K562 (cell line): ENCODE data around the gene PRRC2B. TPM values are rescaled to one million over a fixed set of nuclear protein-coding genes. Genes with fewer than 3 reads are reported as not detected.

Source experiments
- ATAC-seq: fragments of 200-7000 bp; cut with Tn5 transposase; 3 replicates; pipeline ENCODE4 v1.9.1; 2020; ENCODE audit warnings: moderate library complexity
- BruUV-seq: library from RNA; stranded (reverse); fragments of 400-500 nt; replicated peaks from 2 replicates; lab custom pipeline; 2021; lab: Mats Ljungman, UMichigan
- CTCF ChIA-PET: fragments of 300-600 bp; formaldehyde crosslinking; extraction: SDS; loops from one replicate; lab custom pipeline; 2021; ENCODE audit warnings: low intra/inter-chr PET ratio; lab: Yijun Ruan, JAX
- POLR2A ChIA-PET: fragments of 300-600, 350-650 bp; sonication (Branson Sonifier 250); formaldehyde crosslinking; extraction: SDS; loops from one replicate; lab custom pipeline; 2021; ENCODE audit warnings: antibody characterized with exemption, inconsistent platforms; lab: Yijun Ruan, JAX
- DNase-seq, 4 experiments: peaks; one replicate each; pipeline versions ENCODE4 v3.0.0 to v3.0.0-alpha.2; 2011 to 2018; ENCODE audit warnings: low spot score in 3 of 4, mixed read lengths in 3 of 4; ENCODE audit errors: extremely low read depth in 1 of 4
- FAIRE-seq: peaks from 2 replicates; lab custom pipeline; 2011; peaks lifted over from hg19 to GRCh38; lab: Jason Lieb, UNC
- H2AFZ ChIP-seq: 2 replicates; pipeline ENCODE4 v1.6.0; 2011; ENCODE audit warnings: low read depth, low read length, control low read depth, inconsistent platforms
- H3K27ac ChIP-seq: fragments of 200-600 bp; 3 replicates; pipeline ENCODE4 v1.8.0; 2011; ENCODE audit warnings: low read depth, mild to moderate bottlenecking, control low read depth, inconsistent platforms, low read length, moderate library complexity, mixed read lengths; ENCODE audit errors: extremely low read depth
- H3K27me3 ChIP-seq, 2 experiments: fragments of 300-600 bp in 1 of 2; 2 replicates in 1 of 2; 3 replicates in 1 of 2; pipeline versions ENCODE4 v1.6.0 to v1.8.0; 2011; ENCODE audit warnings: inconsistent platforms in 2 of 2, low read length in 2 of 2, mild to moderate bottlenecking in 1 of 2, mixed read lengths in 1 of 2, moderate library complexity in 1 of 2; ENCODE audit not compliant: control insufficient read depth in 2 of 2, insufficient read depth in 2 of 2
- H3K36me3 ChIP-seq: fragments of 300-600 bp; 3 replicates; pipeline ENCODE4 v1.8.0; 2011; ENCODE audit warnings: mild to moderate bottlenecking, low read length, inconsistent platforms; ENCODE audit not compliant: control insufficient read depth, insufficient read depth
- H3K4me1 ChIP-seq, 2 experiments: fragments of 200-600 bp in 1 of 2; replicated peaks in 1 of 2; 2 replicates in 1 of 2; 3 replicates in 1 of 2; pipeline versions ENCODE4 v1.5.1 to v1.8.0; 2011; ENCODE audit warnings: inconsistent platforms in 2 of 2, low read length in 2 of 2, mild to moderate bottlenecking in 1 of 2, mixed read lengths in 1 of 2, moderate library complexity in 1 of 2; ENCODE audit not compliant: control insufficient read depth in 2 of 2, insufficient read depth in 2 of 2
- H3K4me2 ChIP-seq: 2 replicates; pipeline ENCODE4 v1.6.1; 2011; ENCODE audit warnings: low read length, control low read depth, inconsistent platforms, mixed read lengths; ENCODE audit not compliant: insufficient read depth
- H3K4me3 ChIP-seq: fragments of 200-600 bp; sonication (generic), shearing (Covaris generic); 2 replicates; pipeline ENCODE4 v1.5.1; 2016; ENCODE audit warnings: control low read depth, inconsistent platforms
- H3K79me2 ChIP-seq: fragments of 200-600 bp; 3 replicates; pipeline ENCODE4 v1.8.0; 2011; ENCODE audit warnings: low read length, inconsistent platforms; ENCODE audit not compliant: control insufficient read depth, insufficient read depth
- H3K9ac ChIP-seq, 2 experiments: 2 replicates each; pipeline versions ENCODE4 v1.6.0 to v1.6.1; 2011; ENCODE audit warnings: low read depth in 2 of 2, low read length in 2 of 2, control low read depth in 1 of 2, inconsistent platforms in 1 of 2, mild to moderate bottlenecking in 1 of 2, mixed read lengths in 1 of 2; ENCODE audit not compliant: insufficient read depth in 1 of 2
- H3K9me1 ChIP-seq: one replicate; pipeline ENCODE4 v1.6.0; 2011; ENCODE audit warnings: inconsistent platforms, mild to moderate bottlenecking, low read length, moderate library complexity; ENCODE audit not compliant: control insufficient read depth, insufficient read depth
- H3K9me3 ChIP-seq: replicated peaks from 2 replicates; pipeline ENCODE4 v1.5.1; 2011; ENCODE audit warnings: low read depth, low read length, inconsistent platforms; ENCODE audit not compliant: control insufficient read depth, insufficient read depth
- H4K20me1 ChIP-seq: replicated peaks from 2 replicates; pipeline ENCODE4 v1.6.1; 2011; ENCODE audit warnings: low read length, inconsistent platforms, mixed read lengths; ENCODE audit not compliant: control insufficient read depth, insufficient read depth
- GTF3C2 ChIP-seq: IDR thresholded peaks from 3 replicates; pipeline ENCODE4 v1.6.1; 2011; ENCODE audit warnings: borderline replicate concordance, mild to moderate bottlenecking, moderate library complexity; ENCODE audit not compliant: insufficient read length; ENCODE audit errors: extremely low read depth
- KLF16 ChIP-seq: IDR thresholded peaks from 2 replicates; pipeline ENCODE4 v1.6.1; 2016; ENCODE audit warnings: antibody characterized with exemption
- ZNF217 ChIP-seq: sonication (generic); formaldehyde crosslinking; IDR thresholded peaks from 2 replicates; pipeline ENCODE4 v1.8.0; 2022; ENCODE audit warnings: mild to moderate bottlenecking, missing genetic modification reagents
- ZNF639 ChIP-seq, 2 experiments: fragments of 200-800 bp in 1 of 2; sonication (Bioruptor generic) in 1 of 2; sonication (generic) in 1 of 2; formaldehyde crosslinking in 1 of 2; IDR thresholded peaks in 1 of 2; conservative IDR thresholded peaks in 1 of 2; 2 replicates each; pipeline versions ENCODE4 v1.5.0 to v1.6.1; 2016 to 2020; ENCODE audit warnings: missing compliant biosample characterization in 1 of 2, missing genetic modification characterization in 1 of 2, missing genetic modification reagents in 1 of 2
- WGBS: fragments of 100-300 bp; shearing (Covaris generic); methylation state at CpG from one replicate; pipeline ENCODE4 v1.1.6; 2016; ENCODE audit warnings: low coverage, mixed read lengths; ENCODE audit not compliant: insufficient coverage; ENCODE audit errors: missing lambda C conversion rate; 5-methylcytosine and 5-hydroxymethylcytosine counted together
- in situ Hi-C: fragments of 300-500 bp; cut with MboI; formaldehyde crosslinking; loops from 4 replicates; pipeline ENCODE4 v1.15.0; 2018; ENCODE audit warnings: inconsistent platforms, mixed read lengths
- intact Hi-C: fragments of 100-400 bp; cut with micrococcal nuclease; formaldehyde crosslinking; loops from 2 replicates; pipeline ENCODE4 v1.14.2; 2022
- polyA plus RNA-seq, 8 experiments: library from polyadenylated mRNA; depleted of rRNA in 4 of 8; stranded (reverse) in 5 of 8; unstranded in 3 of 8; fragments of >200 nt; fragmentation: Nextera tagmentation in 2 of 8; fragmentation: Illumina TruSeq in 1 of 8; extraction: Ambion mirVana in 2 of 8; extraction: Trizol in 1 of 8; gene quantifications; 2 replicates each; pipeline versions ENCODE4 v1.2.1 to v1.2.3, GENCODE V29; 2011 to 2014; ENCODE audit warnings: inconsistent platforms in 1 of 8, missing spikeins in 1 of 8
- total RNA-seq, 7 experiments: library from RNA; depleted of rRNA in 6 of 7; stranded (reverse); fragments of >200 nt in 6 of 7; fragmentation: Illumina TruSeq in 2 of 7; extraction: Trizol in 2 of 7; gene quantifications; 2 replicates each; pipeline versions ENCODE4 v1.2.1 to v1.2.3, GENCODE V29; 2011 to 2021; ENCODE audit warnings: low replicate concordance in 1 of 7

Gene PRRC2B
- total and polyA plus RNA-seq, 9 of the 15 experiments (the other 6 are each of a cell fraction or from before 2014, with no cell fraction given) = 0.34 to 125 (median 30.9) TPM

- 0 out of 3 replicates have a peak, but pooled peaks cover 3% of the 10 kb centered on the region for H3K79me2 ChIP-seq
- no peak overlapping the region for H3K27ac ChIP-seq
- no peak for DNase-seq
- TF ChIP-seq KLF16 (no peak), ZNF639 (CRISPR knock-in tag; conservative IDR thresholded peaks at IDR 0.05 in 1 of 2, IDR thresholded peaks at IDR 0.05 in 1 of 2) (no peak), GTF3C2 (no peak), ZNF217 (CRISPR knock-in tag) (no peak)
- H3K4me3 ChIP-seq = no peak overlapping the region
- no TSS peak for BruUV-seq
- H3K4me1 ChIP-seq = no peaks in the 10 kb centered on the region
- in situ Hi-C loops = loop anchor here (25.0 kb wide), 1 partner anchor 756 kb away; no protein-coding TSS in a partner anchor
- no peak overlapping the region for H3K9ac ChIP-seq
- no peak for FAIRE-seq
- H4K20me1 ChIP-seq = no peaks in the 10 kb centered on the region
- H3K9me1 ChIP-seq = no peaks in the 10 kb centered on the region
- H3K36me3 ChIP-seq = peaks cover 92% of the 10 kb centered on the region
- CTCF ChIA-PET = no interaction called here
- H2AFZ ChIP-seq = no peak overlapping the region
- no peaks in the 10 kb centered on the region for H3K27me3 ChIP-seq
- H3K9me3 ChIP-seq = no peaks in the 10 kb centered on the region
- ATAC-seq = no peak
- intact Hi-C loops = no loop called here
- H3K4me2 ChIP-seq = no peak overlapping the region
- 98% methylated on average over 4 of the region's 4 CpGs for WGBS
- POLR2A ChIA-PET = interaction anchor here (1.1 to 2.9 kb wide), 3 partner anchors 9 to 11 kb away, joined by 3 to 9 read pairs (median 5); no protein-coding TSS in a partner anchor
These were observed 74.1 kb downstream of the PRRC2B start for GRCh38 chr9:131468031-131468430.
